HG03521 (cell line): Measurements from ENCODE around the gene NDUFV1.
"Not testable (repeated sequence)": the region's sequence is repeated elsewhere in the genome, so short reads cannot be mapped to it uniquely, and the experiment has no call there.

Experiments used
- ATAC-seq: cut with Tn5 transposase; IDR thresholded peaks from one replicate; pipeline ENCODE4 v1.9.1; 2021; ENCODE audit warnings: mild to moderate bottlenecking, moderate library complexity; ENCODE audit not compliant: unreplicated experiment

NDUFV1 gene

GRCh38 chr11:67610302-67610868, 3.6 kb downstream of the NDUFV1 start:
- no peak for ATAC-seq

GRCh38 chr11:67611165-67611564, 4.4 kb downstream of the NDUFV1 start:
- no peak for ATAC-seq

DNA sequence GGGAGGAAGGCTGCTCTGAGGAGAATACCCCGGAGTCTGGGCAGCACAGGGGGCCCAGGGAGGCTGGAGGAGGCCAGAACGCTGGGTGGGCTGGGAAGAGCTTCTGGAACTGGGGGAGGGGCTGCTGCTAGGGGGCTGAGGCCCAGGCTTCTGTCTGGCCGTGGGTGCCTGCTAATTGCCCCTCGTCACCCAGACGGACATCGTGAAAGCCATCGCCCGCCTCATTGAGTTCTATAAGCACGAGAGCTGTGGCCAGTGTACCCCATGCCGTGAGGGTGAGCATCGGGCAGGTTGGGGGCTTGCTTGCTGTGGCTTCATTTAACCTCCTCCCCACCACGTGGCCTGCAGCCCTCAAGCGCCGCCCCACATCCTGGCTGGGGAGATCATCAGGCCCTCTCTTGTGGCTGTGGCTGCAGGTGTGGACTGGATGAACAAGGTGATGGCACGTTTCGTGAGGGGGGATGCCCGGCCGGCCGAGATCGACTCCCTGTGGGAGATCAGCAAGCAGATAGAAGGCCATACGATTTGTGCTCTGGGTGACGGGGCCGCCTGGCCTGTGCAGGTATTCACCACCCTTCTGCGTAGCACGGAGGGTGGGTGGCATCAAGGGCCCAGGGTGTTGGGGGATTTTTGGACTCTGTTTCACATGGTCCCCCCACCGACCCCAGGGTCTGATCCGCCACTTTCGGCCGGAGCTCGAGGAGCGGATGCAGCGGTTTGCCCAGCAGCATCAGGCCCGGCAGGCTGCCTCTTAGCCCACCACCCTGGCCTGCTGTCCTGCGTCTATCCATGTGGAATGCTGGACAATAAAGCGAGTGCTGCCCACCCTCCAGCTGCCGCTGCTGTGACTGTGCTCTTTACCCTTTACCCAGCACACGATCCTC, 5.2 kb downstream of the NDUFV1 start:
- no peak for ATAC-seq

DNA sequence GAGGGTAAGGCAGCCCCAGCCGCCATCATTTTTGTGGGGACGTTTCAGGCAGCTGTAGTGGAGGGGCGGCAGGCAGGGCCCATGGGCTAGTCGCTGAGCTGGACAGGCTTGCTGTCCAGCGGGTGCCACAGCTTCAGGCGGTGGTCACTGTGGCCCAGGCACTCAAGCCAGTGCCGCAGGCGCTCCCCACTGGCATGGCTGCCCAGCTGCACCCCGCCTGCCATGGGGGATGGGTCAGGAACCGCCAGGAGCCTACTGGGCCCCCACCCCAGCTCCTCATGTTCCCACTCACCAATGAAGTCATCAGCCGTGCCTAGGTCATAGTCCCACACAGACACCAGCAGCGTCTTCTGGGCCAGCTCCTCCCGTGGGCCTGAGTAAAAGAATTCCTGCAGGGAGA, 6.0 kb downstream of the NDUFV1 start:
- no peak for ATAC-seq

GRCh38 chr11:67613313-67613959, 6.7 kb downstream of the NDUFV1 start:
- ATAC-seq: no peak

DNA sequence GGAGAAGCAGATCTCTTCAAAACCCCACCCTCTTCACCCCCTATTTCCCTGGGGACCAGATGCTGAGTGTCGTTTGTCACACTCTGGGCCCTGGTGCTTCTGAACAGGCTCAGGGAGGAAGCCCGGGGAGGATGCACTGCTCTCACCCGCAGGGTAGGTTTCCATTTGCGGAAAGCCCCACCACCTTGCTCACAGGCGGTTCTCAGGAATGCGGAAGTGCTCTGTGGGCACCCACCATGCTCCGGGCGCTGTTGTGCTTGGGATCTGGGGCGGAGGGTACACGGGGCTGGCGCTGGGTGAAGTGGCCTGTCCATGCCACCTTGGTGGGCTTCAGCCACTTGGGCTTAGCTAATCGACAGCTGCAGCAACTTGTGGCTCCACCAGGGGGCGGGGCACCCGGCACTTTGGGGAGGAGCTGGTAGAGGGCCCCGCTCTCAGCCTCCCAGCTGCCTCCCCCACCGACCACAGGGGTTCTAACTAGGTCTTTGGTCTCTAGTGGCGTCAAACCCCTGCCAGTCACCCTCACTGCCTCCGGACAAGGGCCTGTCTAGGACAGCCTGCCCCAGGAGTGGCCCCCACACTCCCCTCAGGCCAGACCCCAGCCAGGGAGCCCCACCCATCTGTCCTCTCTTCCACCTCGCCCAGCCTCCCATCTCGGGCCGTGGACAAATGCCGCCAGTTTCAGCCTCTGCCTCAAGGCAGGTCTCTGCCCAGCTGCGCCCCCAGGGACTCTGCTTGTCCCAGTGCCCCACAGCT, 7.4 kb downstream of the NDUFV1 start:
- peak; percentile 71 for ATAC-seq

GRCh38 chr11:67614730-67615714, 8.3 kb downstream of the NDUFV1 start:
- ATAC-seq: no peak

DNA sequence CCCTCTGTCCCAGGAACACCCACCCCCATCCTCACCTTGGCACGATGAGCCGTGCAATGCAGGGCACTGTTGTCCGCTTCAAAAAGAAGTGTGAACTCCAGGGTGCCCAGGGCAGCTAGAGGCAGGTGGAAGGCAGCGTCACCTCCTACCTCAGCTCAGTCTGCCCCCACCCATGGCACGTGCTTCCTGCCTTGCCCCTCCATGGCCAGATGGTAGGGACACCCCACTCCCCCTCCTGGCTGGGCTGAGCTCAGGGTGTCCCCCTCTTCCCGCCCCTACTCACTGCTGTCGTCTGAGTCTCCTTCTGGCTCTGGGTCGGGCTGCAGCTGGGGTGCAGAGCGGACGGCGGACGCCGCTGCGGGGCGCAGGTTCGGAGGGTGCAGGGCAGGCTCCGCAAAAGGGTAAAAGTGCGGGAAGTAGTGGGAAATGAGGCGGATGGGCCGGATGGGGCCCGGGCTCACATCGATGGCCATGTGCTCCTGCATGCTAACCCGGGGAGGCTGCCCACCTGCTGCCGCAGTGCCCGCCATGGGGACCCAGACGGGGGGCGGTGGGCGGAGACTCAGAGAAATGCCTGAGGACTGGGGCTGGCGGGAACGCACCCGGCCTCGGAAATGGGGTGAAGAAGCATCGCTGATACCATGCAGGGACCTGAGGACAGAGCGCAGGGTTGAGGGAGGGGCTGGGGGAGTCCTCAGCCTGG, 9.1 kb downstream of the NDUFV1 start:
- ATAC-seq: no peak

DNA sequence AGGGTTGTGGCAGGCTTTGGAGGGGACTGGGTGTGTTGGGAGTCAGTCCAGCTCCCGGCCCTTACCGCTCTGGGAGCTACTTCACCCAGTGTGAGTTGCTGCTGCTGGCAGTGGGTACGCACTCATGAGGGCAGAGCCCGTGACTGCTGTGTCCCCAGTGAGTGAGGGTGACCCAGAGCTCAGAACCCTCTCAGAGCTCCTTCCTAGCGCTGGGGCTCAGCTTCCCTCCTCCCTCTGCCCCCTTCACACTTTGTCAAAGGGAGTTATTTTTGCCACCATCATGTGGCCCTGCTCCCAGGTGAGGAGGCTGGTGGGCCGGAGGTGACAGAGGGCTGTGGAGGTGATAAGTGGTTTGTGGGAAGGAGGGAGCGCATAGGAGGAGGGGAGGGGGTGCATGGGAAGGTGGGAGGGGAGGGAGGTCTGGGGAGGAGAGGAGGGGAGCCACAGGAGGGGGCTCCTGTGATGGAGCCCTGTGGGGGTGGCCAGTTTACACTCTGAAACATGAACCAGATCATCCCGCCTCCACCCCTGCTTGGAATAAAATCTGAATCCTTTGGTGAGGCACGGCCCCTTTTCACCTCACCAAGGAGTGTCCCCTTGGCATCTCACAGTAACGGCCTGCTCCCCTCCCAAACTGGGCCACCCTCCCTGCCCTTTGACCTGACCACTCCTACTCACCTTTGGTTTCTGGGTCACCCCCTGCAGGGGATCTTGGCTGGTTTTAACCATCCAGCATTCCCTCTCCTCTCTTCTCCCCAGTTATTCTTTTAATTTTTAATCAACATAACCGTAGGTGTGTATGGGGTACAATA, 9.9 kb downstream of the NDUFV1 start:
- ATAC-seq: no peak

DNA sequence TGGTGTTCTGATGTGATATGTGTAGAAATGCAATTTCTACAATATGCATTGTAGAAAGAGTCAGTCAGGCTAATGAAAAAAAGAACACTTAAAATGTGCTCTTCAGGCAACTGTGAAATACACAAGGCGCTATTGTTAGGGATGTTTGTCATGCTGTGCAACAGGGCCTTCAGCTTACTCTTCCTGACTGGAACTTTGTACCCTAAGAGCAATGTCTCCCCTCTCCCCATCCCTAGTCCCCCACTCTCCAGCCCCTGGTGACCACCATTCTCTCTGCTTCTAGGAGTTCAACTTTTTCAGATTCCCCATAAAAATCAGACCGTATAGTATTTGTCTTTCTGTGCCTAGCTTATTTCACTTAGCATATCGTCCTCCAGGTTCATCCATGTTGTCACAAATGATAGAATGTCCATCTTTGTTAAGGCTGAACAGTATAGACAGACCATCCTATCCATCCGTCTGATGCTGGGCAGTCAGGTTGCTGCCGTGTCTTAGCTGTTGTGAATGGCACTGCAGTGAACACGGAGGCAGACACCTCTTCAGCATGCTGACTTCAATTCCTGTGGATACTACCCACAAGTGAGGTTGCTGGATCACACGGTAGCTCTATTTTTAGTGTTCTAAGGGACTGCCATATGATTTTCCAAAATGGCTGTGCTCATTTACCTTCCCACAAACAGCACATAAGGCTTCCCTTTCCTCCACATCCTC, 10.7 kb downstream of the NDUFV1 start:
- ATAC-seq: no peak

DNA sequence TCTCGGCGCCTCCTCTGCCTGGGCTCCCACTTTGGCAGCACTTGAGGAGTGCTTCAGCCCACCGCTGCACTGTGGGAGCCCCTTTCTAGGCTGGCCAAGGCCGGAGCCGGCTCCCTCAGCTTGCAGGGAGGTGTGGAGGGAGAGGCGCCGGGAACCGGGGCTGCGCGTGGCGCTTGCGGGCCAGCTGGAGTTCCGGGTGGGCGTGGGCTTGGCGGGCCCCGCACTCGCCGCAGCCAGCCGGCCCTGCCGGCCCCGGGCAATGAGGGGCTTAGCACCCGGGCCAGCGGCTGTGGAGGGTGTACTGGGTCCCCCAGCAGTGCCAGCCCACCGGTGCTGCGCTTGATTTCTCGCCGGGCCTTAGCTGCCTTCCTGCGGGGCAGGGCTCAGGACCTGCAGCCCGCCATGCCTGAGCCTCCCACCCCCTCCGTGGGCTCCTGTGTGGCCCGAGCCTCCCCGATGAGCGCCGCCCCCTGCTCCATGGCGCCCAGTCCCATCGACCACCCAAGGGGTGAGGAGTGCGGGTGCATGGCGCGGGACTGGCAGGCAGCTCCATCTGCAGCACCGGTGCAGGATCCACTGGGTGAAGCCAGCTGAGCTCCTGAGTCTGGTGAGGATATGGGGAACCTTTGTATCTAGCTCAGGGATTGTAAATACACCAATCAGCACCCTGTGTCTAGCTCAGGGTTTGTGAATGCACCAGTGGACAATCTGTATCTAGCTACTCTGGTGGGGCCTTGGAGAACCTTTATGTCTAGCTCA, 12.3 kb downstream of the NDUFV1 start:
- not testable (repeated sequence) for ATAC-seq

DNA sequence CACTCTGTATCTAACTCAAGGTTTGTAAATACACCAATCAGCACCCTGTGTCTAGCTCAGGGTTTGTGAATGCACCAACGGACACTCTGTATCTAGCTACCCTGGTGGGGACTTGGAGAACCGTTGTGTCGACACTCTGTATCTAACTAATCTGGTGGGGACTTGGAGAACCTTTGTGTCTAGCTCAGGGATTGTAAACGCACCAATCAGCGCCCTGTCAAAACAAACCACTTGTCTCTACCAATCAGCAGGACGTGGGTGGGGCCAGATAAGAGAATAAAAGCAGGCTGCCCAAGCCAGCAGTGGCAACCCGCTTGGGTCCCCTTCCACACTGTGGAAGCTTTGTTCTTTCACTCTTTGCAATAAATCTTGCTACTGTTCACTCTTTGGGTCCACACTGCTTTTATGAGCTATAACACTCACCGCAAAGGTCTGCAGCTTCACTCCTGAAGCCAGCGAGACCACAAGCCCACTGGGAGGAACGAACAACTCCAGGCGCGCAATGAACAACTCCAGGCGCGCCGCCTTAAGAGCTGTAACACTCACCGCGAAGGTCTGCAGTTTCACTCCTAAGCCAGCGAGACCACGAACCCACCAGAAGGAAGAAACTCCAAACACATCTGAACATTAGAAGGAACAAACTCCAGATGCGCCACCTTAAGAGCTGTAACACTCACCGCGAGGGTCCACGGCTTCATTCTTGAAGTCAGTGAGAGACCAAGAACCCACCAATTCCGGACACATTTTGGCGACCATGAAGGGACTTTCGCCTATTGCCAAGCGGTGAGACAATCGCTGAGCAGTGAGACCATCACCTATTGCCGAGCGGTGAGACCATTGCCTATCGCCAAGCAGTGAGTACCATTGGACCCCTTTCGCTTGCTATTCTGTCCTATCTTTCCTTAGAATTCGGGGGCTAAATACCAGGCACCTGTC, 13.2 kb downstream of the NDUFV1 start:
- ATAC-seq: not testable (repeated sequence)

DNA sequence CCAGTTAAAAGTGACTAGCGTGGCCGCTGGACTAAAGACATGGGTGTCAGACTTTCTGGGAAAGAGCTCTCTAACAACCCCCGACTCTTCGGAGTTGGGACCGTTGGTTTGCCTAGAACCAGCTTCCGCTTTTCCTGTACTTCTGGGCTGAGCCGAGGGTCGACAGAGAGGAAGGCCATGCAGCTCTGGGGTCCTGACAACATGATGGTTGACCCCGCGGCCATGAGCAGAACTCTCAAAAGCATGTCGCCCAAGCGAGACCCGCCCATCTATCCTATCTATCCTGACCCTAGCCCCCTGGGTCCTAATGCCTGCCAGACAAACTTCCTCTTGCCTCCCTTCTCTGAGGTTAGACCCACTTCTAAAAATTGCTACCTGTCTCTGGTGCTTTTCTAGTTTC, 13.9 kb downstream of the NDUFV1 start:
- not testable (repeated sequence) for ATAC-seq

DNA sequence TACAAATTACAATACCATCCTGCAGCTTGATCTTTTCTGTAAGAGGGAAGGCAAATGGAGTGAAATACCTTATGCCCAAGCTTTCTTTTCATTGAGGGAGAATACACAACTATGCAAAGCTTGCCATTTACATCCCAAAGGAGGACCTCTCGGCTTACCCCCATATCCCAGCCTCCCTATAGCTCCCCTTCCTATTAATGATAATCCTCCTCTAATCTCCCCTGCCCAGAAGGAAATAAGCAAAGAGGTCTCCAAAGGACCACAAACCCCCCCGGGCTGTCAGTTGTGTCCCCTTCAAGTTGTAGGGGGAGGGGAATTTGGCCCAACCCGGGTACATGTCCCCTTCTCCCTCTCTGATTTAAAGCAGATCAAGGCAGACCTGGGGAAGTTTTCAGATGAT, 15.2 kb downstream of the NDUFV1 start:
- not testable (repeated sequence) for ATAC-seq

DNA sequence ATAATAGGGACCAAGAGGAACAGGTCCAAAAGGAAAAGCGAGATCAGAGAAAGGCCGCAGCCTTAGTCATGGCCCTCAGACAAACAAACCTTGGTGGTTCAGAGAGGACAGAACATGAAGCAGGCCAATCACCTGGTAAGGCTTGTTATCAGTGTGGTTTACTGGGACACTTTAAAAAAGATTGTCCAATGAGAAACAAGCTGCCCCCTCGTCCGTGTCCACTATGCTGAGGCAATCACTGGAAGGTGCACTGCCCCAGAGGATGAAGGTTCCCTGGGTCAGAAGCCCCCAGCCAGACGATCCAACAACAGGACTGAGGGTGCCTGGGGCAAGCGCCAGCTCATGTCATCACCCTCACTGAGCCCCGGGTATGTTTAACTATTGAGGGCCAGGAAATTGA, 16.2 kb downstream of the NDUFV1 start:
- ATAC-seq: not testable (repeated sequence)

DNA sequence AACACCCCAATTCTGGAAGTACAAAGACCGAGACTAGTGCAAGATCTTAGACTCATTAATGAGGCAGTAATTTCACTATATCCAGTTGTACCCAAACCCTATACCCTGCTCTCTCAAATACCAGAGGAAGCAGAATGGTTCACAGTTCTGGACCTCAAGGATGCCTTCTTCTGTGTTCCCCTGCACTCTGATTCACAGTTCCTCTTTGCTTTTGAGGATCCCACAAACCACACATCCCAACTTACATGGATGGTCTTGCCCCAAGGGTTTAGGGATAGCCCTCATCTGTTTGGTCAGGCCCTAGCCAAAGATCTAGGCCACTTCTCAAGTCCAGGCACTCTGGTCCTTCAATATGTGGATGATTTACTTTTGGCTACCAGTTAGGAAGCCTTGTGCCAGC, 17.1 kb downstream of the NDUFV1 start:
- not testable (repeated sequence) for ATAC-seq
